ENCODE data around the gene ARHGEF3.
"Not testable (repeated sequence)": the region's sequence is repeated elsewhere in the genome, so short reads cannot be mapped to it uniquely, and the experiment has no call there.

- TF ChIP-seq CTCF (IDR thresholded peaks at IDR 0.05; ENCODE audit: poor library complexity), result peak; percentile 5
- TF ChIP-seq EZH2phosphoT487 (IDR thresholded peaks at IDR 0.05; ENCODE audit: low read depth, severe bottlenecking, unreplicated experiment), result not testable (repeated sequence)
Measured at GRCh38 chr3:56707412-56707811, 94.3 kb downstream of the ARHGEF3 start.
